LNCAP (cell line): ENCODE data around the gene HOMER1.

Experiments used
- CTCF ChIP-seq: fragments of 450-650 bp; IDR thresholded peaks from 2 replicates; pipeline ENCODE4 v1.5.1; 2017; ENCODE audit warnings: mild to moderate bottlenecking

The HOMER1 gene

GRCh38 chr5:79547982-79548381 lies 34.0 kb upstream of the HOMER1 start:
- no peak for TF ChIP-seq CTCF

GRCh38 chr5:79547429-79547822 lies 33.5 kb upstream of the HOMER1 start:
- TF ChIP-seq CTCF: no peak

- TF ChIP-seq CTCF: no peak
Observed at GRCh38 chr5:79546782-79547428, 33.0 kb upstream of the HOMER1 start.

GRCh38 chr5:79544131-79544530 lies 30.2 kb upstream of the HOMER1 start:
- TF ChIP-seq CTCF: no peak

GRCh38 chr5:79540939-79541338 lies 27.0 kb upstream of the HOMER1 start:
- no peak for TF ChIP-seq CTCF

GRCh38 chr5:79536193-79536906 lies 22.4 kb upstream of the HOMER1 start:
- no peak for TF ChIP-seq CTCF

- TF ChIP-seq CTCF: peak; percentile 39; the same call in 1 of the 2 replicates
Observed at GRCh38 chr5:79535477-79536192, 21.7 kb upstream of the HOMER1 start.
